C4-2B (cell line): ENCODE measurements around the gene TMEM175.
"Not testable (repeated sequence)": the region's sequence is repeated elsewhere in the genome, so short reads cannot be mapped to it uniquely, and the experiment has no call there.

Experiments
- H3K27ac ChIP-seq: fragments of 450-650 bp; 2 replicates; pipeline ENCODE4 v1.5.1; 2017
- ZFX ChIP-seq: fragments of 450-650 bp; IDR thresholded peaks from 2 replicates; pipeline ENCODE4 v1.6.1; 2017
- TF ChIP-seq, protein P1 (sequence below): fragments of 450-650 bp; conservative IDR thresholded peaks from 2 replicates; pipeline ENCODE4 v1.5.1; 2017; ENCODE audit warnings: mild to moderate bottlenecking

TMEM175 gene

DNA sequence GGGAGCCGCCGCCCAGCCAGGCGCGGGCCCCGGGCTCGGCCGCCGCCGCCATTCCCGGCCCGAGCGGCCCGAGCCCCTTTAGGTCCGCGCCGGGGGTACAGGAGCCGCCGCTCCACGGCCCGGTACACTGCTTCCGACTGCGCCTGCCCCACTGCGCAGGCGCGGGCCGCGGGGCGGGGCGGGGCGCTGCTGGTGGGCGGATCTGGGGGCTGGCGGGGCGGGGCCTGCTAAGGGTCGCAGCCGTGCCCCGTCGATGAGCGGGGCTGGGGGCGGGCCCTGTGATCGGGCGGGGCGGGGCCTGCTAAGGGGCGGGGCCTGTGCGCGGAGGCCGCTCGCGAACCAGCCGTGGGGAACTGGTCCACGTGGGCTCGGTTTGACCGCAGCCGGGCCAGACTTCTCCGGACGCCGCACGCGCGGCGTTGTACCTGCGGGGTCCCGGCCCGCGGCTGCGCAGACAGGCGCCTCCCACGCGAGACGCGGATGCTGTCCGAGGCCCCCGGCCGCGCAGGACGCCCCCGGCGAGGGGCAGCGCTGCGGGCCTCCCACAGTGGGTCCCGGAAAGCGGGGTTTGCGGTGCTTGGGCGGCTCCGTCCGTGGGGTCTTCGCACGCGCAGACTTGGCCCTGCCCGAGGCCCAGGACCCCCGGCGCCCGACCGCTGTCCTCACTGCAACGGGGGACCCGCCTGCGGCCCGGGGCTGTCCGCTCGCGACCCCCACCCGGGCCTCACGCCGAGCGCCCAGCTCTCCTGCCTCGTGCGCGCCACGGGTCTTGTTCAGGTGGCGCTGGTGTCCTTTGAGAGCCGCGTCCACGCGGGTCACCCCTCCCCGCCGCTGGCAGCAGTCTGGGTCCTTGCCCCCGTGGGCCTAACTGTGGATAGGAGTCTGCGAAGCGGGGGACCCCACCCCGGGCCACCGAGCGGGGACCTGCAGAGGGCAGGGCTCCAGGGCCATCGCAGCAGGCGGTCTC, 41.5 kb downstream of the TMEM175 start, which contains the start of gene DGKQ:
Gene DGKQ (minus strand): TSS at position 139 of the 967 bp plus-strand sequence. CDS start 87 bp downstream, at position 52.
- TF ChIP-seq, protein P1, sequence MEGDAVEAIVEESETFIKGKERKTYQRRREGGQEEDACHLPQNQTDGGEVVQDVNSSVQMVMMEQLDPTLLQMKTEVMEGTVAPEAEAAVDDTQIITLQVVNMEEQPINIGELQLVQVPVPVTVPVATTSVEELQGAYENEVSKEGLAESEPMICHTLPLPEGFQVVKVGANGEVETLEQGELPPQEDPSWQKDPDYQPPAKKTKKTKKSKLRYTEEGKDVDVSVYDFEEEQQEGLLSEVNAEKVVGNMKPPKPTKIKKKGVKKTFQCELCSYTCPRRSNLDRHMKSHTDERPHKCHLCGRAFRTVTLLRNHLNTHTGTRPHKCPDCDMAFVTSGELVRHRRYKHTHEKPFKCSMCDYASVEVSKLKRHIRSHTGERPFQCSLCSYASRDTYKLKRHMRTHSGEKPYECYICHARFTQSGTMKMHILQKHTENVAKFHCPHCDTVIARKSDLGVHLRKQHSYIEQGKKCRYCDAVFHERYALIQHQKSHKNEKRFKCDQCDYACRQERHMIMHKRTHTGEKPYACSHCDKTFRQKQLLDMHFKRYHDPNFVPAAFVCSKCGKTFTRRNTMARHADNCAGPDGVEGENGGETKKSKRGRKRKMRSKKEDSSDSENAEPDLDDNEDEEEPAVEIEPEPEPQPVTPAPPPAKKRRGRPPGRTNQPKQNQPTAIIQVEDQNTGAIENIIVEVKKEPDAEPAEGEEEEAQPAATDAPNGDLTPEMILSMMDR, result no peak
- no peak for TF ChIP-seq ZFX
- peak within 1 kb of the TSS; percentile 55 for H3K27ac ChIP-seq

DNA sequence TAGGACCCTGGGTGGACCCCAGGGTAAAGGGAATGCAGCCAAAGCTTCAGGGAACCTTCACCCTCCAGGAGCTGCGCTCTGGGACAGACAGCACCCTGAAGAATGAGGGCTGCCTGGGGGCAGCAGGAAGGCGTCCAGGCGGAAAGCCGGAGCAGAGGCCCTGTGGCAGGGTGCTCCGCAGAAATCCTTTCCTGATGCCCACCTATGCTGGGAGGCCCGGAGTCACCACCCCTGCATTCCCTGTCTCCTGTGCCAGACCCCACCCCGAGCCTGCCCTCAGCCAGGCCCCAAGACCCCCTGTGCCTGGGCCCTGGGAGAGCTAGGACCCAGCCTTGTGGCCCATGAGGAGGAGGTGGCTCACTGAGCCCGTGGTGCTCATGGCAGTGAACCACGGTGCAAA, 42.4 kb downstream of the TMEM175 start:
- TF ChIP-seq ZFX, result no peak
- TF ChIP-seq, protein P1, result no peak
- H3K27ac ChIP-seq, result no peak overlapping the region

DNA sequence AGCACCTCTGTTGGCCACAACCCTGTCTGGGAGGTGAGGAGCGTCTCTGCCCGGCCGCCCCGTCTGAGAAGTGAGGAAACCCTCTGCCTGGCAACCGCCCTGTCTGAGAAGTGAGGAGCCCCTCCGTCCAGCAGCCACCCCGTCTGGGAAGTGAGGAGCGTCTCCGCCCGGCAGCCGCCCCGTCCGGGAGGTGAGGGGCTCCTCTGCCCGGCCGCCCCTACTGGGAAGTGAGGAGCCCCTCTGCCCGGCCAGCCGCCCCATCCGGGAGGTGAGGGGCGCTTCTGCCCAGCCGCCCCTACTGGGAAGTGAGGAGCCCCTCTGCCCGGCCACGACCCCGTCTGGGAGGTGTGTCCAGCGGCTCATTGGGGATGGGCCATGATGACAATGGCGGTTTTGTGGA, 43.8 kb downstream of the TMEM175 start:
- H3K27ac ChIP-seq, result not testable (repeated sequence)

DNA sequence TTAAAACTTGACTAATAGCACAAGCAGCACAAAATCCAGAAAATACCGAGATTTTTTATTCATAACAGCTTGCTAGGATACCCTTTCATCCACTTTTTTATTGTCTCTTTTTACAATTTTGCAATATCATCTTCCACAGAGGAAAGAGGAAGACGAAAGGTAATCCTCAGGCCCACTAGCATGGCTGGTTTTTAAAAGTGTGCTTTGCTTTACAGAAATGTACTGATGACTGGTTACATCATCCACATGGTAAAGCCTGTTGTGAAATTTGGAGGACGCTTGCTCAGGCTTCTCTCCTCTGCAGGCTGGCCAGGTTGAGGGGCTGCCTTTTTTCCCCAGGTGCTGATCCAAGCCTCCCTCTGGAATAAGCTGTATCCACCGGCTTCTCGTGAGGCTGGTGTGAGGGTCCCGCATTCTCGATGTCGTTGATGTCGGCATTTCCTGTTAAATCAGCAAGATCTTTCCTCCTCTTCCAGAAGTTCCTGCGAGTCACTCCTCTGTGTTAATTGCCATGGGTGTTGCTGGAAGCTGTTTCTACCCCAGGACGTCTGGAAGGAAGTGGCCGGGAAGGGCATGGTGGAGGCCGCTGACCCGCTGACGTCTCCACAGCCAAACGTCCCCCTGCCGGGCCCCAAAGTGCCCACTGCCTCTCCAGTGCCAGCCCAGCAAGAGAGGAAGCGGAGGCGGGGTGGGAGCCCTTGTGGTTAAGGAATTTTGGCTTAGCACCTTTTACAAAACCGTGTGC, 46.9 kb downstream of the TMEM175 start:
- no peak overlapping the region for H3K27ac ChIP-seq
- TF ChIP-seq ZFX, result no peak
- TF ChIP-seq, protein P1, result no peak

DNA sequence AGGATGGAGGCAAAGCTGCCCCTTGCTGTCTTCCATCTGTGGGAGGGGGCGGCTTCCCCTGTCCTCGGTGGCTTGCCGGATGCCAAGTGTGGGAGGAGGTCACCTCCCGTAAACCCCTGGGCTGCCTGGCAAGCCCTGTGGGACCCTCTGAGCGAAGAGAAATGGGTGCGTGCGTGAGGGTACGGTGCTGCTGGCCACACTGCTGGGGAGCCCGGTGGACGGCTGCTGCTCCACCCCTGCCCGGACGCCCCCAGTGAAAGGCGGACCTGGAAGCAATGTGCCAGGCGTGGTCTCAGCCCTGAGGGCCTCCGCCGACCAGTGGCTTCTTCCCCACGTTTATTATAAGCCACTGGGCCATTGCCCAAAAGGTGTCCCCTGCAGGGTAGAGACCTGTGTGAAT, 50.0 kb downstream of the TMEM175 start:
- no peak for TF ChIP-seq ZFX
- TF ChIP-seq, protein P1, result no peak
- H3K27ac ChIP-seq, result no peak overlapping the region

DNA sequence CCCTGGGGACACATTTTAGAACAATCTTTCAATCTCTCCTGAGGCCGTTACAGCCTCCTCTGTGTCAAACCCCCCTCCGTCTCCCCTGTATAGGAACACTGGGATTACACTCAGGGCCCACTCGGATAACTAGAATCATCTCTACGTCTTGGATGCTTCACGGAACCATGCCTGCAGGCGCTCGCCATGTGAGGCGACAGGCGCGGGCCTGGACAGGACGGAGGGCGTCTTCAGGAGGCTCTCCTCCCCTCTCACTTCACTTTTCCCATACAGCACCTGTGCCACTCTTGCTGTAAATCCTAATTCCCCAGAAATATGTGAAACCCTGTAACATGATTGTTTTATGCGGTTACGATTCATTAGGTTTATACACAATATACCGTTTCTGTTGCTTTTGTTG, 50.6 kb downstream of the TMEM175 start:
- no peak for TF ChIP-seq ZFX
- TF ChIP-seq, protein P1, result no peak
- H3K27ac ChIP-seq, result no peak overlapping the region

DNA sequence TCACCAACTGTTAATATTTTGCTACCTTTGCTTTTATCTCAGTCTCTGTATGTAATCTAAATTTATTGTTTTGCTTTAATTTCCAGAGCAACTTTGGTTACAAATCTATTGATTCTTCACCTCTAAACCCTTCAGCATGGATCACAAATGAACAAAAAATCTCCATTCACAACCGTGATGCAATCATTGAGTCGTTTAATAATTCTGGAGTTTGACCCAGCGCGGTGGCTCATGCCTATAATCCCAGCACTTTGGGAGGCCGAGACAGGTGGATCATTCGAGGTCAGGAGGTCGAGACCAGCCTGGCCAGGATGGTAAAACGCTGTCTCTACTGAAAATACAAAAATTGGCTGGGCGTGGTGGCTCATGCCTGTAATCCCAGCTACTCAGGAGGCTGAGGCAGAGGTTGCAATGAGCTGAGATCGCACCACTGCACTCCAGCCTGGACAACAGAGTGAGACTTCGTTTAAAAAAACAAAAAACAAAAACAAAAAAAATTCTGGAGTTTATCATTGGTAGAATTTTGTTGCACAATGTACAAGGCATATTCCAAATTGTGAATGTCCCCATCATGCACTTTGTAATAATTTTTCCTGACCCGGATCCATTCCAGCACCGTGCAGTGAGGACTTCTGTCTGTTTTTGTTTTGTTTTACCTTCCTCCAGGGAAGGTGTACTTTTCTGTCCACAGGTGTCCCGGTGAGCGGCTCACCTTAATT, 52.2 kb downstream of the TMEM175 start:
- no peak for TF ChIP-seq ZFX
- TF ChIP-seq, protein P1, result no peak
- no peak overlapping the region for H3K27ac ChIP-seq
